ENCODE measurements around the gene ADCY3. TPM values are rescaled to one million over a fixed set of nuclear protein-coding genes. Genes with fewer than 3 reads are reported as not detected.
"Not testable (repeated sequence)": the region's sequence is repeated elsewhere in the genome, so short reads cannot be mapped to it uniquely, and the experiment has no call there.

Gene ADCY3
- total RNA-seq, 2 experiments from 2014 or later = 28.1 to 31.4 TPM

DNA sequence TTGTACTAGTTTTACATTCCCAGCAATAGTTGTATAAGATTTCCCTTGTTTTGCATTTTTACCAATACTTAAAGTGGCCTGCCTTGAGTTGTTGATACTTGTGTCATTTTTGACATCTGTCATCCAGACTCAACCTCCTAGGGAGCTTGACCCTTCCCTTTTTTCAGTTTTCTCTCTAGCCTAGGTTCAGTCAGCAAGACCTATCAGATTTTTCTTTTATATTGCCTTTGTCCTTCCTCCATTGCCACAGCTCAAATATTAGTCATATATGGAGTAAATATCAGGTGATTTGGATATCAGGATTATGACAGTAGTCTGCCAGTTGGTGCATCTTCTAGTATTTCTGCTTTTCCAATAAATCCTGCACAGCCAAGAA lies 113.4 kb downstream of the ADCY3 start:
- no peaks in the 10 kb centered on the region for H3K9me3 Mint-ChIP-seq
- Histone ChIP-seq H3K27ac (ENCODE audit: low read depth in 1 of 2, low read length in 2 of 2) (no peak overlapping the region), H3K36me3 (ENCODE audit: insufficient read depth, low read length) (no peaks in the 10 kb centered on the region), H3K4me3 (ENCODE audit: low read length) (no peak overlapping the region), H3K27me3 (ENCODE audit: control insufficient read depth in 1 of 2, insufficient read depth in 2 of 2, low read length in 2 of 2) (no peaks in the 10 kb centered on the region), H3K9me3 (ENCODE audit: control insufficient read depth in 1 of 2, insufficient read depth in 1 of 2, low read length in 2 of 2) (peaks cover 0 to 7% of the 10 kb centered on the region in 2 experiments), H3K4me1 (ENCODE audit: insufficient read depth, low read length) (no peaks in the 10 kb centered on the region)
- peaks cover 34% of the 10 kb centered on the region for H3K36me3 Mint-ChIP-seq (ENCODE audit: low read depth)
- no peaks in the 10 kb centered on the region for H3K27me3 Mint-ChIP-seq
- no peak overlapping the region for H3K4me3 Mint-ChIP-seq
- H3K4me1 Mint-ChIP-seq (ENCODE audit: low read depth) = peaks cover 16% of the 10 kb centered on the region
- DNase-seq (no peak), ATAC-seq (ENCODE audit: poor library complexity) (no peak)
- H3K27ac Mint-ChIP-seq = no peak overlapping the region
- POLR2A ChIA-PET = no interaction called here
- intact Hi-C loops (cut with DNase I, micrococcal nuclease) = no loop called here
- CTCF ChIA-PET = interaction anchor here (0.7 kb wide), 1 partner anchor 21 kb away, joined by 4 read pairs; no protein-coding TSS in a partner anchor
- TF ChIP-seq, protein P1, sequence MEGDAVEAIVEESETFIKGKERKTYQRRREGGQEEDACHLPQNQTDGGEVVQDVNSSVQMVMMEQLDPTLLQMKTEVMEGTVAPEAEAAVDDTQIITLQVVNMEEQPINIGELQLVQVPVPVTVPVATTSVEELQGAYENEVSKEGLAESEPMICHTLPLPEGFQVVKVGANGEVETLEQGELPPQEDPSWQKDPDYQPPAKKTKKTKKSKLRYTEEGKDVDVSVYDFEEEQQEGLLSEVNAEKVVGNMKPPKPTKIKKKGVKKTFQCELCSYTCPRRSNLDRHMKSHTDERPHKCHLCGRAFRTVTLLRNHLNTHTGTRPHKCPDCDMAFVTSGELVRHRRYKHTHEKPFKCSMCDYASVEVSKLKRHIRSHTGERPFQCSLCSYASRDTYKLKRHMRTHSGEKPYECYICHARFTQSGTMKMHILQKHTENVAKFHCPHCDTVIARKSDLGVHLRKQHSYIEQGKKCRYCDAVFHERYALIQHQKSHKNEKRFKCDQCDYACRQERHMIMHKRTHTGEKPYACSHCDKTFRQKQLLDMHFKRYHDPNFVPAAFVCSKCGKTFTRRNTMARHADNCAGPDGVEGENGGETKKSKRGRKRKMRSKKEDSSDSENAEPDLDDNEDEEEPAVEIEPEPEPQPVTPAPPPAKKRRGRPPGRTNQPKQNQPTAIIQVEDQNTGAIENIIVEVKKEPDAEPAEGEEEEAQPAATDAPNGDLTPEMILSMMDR (IDR thresholded peaks at IDR 0.05) = no peak

DNA sequence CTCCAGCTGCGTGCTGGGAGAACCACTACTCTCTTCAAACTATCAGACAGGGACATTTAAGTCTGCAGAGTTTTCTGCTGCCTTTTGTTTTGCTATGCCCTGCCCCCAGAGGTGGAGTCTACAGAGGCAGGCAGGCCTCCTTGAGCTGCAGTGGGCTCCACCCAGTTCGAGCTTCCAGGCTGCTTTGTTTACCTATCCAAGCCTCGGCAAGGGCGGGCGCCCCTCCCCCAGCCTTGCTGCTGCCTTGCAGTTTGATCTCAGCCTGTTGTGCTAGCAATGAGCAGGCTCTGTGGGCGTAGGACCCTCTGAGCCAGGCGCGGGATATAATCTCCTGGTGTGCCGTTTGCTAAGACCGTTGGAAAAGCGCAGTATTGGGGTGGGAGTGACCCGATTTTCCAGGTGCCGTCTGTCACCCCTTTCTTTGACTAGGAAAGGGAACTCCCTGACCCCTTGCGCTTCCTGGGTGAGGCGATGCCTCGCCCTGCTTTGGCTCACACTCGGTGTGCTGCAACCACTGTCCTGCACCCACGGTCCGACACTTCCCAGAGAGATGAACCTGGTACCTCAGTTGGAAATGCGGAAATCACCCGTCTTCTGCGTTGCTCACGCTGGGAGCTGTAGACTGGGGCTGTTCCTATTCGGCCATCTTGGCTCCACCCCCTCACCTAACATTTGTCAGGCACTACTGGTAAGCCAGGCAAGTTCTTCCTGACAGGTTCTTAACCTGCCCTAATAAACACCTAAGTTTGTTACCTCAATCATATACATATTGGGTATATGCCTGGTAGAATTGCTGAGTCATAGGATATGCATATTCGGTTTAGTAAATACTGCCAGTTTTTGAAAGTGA lies 114.0 kb downstream of the ADCY3 start:
- H3K27me3 ChIP-seq (ENCODE audit: control insufficient read depth in 1 of 2, insufficient read depth in 2 of 2, low read length in 2 of 2); H3K27me3 Mint-ChIP-seq; H3K27ac ChIP-seq (ENCODE audit: low read depth in 1 of 2, low read length in 2 of 2); H3K36me3 ChIP-seq (ENCODE audit: insufficient read depth, low read length); DNase-seq; CTCF ChIA-PET; H3K27ac Mint-ChIP-seq; H3K4me3 ChIP-seq (ENCODE audit: low read length); H3K4me3 Mint-ChIP-seq; H3K9me3 ChIP-seq (ENCODE audit: control insufficient read depth in 1 of 2, insufficient read depth in 1 of 2, low read length in 2 of 2); H3K4me1 ChIP-seq (ENCODE audit: insufficient read depth, low read length); ATAC-seq (ENCODE audit: poor library complexity); H3K9me3 Mint-ChIP-seq; POLR2A ChIA-PET; intact Hi-C loops (cut with DNase I, micrococcal nuclease): not testable (repeated sequence)
- Mint-ChIP-seq H3K36me3 (ENCODE audit: low read depth) (peaks cover 38% of the 10 kb centered on the region), H3K4me1 (ENCODE audit: low read depth) (peaks cover 16% of the 10 kb centered on the region)

DNA sequence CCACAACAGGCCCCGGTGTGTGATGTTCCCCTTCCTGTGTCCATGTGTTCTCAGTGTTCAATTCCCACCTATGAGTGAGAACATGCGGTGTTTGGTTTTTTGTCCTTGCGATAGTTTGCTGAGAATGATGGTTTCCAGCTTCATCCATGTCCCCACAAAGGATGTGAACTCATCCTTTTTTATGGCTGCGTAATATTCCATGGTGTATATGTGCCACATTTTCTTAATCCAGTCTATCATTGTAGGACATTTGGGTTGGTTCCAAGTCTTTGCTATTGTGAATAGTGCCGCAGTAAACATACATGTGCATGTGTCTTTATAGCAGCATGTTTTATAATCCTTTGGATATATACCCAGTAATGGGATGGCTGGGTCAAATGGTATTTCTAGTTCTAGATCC lies 119.5 kb downstream of the ADCY3 start:
- intact Hi-C loops (cut with DNase I, micrococcal nuclease); ATAC-seq (ENCODE audit: poor library complexity); H3K4me3 ChIP-seq (ENCODE audit: low read length); H3K27ac ChIP-seq (ENCODE audit: low read depth in 1 of 2, low read length in 2 of 2); POLR2A ChIA-PET; H3K4me1 Mint-ChIP-seq (ENCODE audit: low read depth); H3K4me3 Mint-ChIP-seq; H3K9me3 ChIP-seq (ENCODE audit: control insufficient read depth in 1 of 2, insufficient read depth in 1 of 2, low read length in 2 of 2); H3K27ac Mint-ChIP-seq; H3K27me3 ChIP-seq (ENCODE audit: control insufficient read depth in 1 of 2, insufficient read depth in 2 of 2, low read length in 2 of 2); H3K4me1 ChIP-seq (ENCODE audit: insufficient read depth, low read length); DNase-seq; CTCF ChIA-PET; H3K36me3 ChIP-seq (ENCODE audit: insufficient read depth, low read length); H3K9me3 Mint-ChIP-seq; H3K27me3 Mint-ChIP-seq: not testable (repeated sequence)
- peaks cover 63% of the 10 kb centered on the region for H3K36me3 Mint-ChIP-seq (ENCODE audit: low read depth)

DNA sequence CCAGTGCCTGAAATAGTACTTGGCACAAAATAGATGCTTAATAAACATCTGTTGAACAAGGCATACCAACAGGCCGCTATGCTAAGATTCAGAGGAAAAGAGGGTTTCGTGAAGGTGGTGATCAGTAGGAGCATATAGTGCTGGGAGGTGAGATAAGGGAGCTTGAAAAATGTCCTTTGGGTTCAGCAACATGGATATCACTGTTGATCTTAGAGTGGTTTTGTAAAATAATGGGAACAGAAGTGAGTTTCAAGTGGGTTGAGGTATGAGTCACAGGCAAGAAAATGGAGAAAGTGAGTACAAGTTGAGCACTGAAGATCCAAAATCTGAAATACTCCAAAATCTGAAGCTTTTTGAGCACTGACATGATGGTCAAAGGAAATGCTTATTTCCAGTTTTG lies 122.4 kb downstream of the ADCY3 start:
- intact Hi-C loops (cut with DNase I, micrococcal nuclease) = loop anchor here (5.0 to 10.0 kb wide), 3 partner anchors 120 to 1077 kb away; partner anchors contain the start of genes ASXL2 (in 1 of the 2) and NCOA1 (in 1 of the 2)
- CTCF ChIA-PET = no interaction called here

More for the DNA sequence above, 122.4 kb downstream of the ADCY3 start:
- H3K4me3 Mint-ChIP-seq = no peak overlapping the region
- no peaks in the 10 kb centered on the region for H3K9me3 Mint-ChIP-seq
- H3K27me3 Mint-ChIP-seq = no peaks in the 10 kb centered on the region
- TF ChIP-seq, protein P1 (IDR thresholded peaks at IDR 0.05) = no peak
- H3K4me3 ChIP-seq (ENCODE audit: low read length) = no peak overlapping the region
- H3K36me3 Mint-ChIP-seq (ENCODE audit: low read depth) = peaks cover 57% of the 10 kb centered on the region
- peaks cover 16% of the 10 kb centered on the region for H3K4me1 Mint-ChIP-seq (ENCODE audit: low read depth)
- no peaks in the 10 kb centered on the region for H3K27me3 ChIP-seq (ENCODE audit: control insufficient read depth in 1 of 2, insufficient read depth in 2 of 2, low read length in 2 of 2)
- DNase-seq (no peak), ATAC-seq (ENCODE audit: poor library complexity) (no peak)
- H3K27ac ChIP-seq (ENCODE audit: low read depth in 1 of 2, low read length in 2 of 2) = no peak overlapping the region
- H3K4me1 ChIP-seq (ENCODE audit: insufficient read depth, low read length) = peaks cover 10% of the 10 kb centered on the region
- no peaks in the 10 kb centered on the region for H3K36me3 ChIP-seq (ENCODE audit: insufficient read depth, low read length)
- no peaks in the 10 kb centered on the region for H3K9me3 ChIP-seq (ENCODE audit: control insufficient read depth in 1 of 2, insufficient read depth in 1 of 2, low read length in 2 of 2)
- H3K27ac Mint-ChIP-seq = no peak overlapping the region
- POLR2A ChIA-PET = no interaction called here
